Liver (tissue), 3 donors: ENCODE data around the gene TMED10.

Experiments
- CTCF ChIP-seq: fragments of 150-350 bp; IDR thresholded peaks from 2 replicates; pipeline ENCODE4 v1.5.1; 2017; ENCODE audit warnings: improper control_type of control experiment, low read depth, low read length; ENCODE audit not compliant: missing input control
- FOXA1 ChIP-seq: IDR thresholded peaks from 2 replicates; pipeline ENCODE4 v1.6.1; 2016; ENCODE audit warnings: antibody characterized with exemption
- MAX ChIP-seq: IDR thresholded peaks from 2 replicates; pipeline ENCODE4 v1.6.1; 2016; ENCODE audit warnings: antibody characterized with exemption
- RXRA ChIP-seq, 2 donors: IDR thresholded peaks; 2 replicates each; pipeline ENCODE4 v1.6.1; 2017 to 2018; ENCODE audit warnings: antibody characterized with exemption in 2 of 2, mild to moderate bottlenecking in 1 of 2
- SP1 ChIP-seq: IDR thresholded peaks from 2 replicates; pipeline ENCODE4 v1.6.1; 2018; ENCODE audit warnings: antibody characterized with exemption, mild to moderate bottlenecking
- TAF1 ChIP-seq: conservative IDR thresholded peaks from 2 replicates; pipeline ENCODE4 v1.6.1; 2016; ENCODE audit warnings: antibody characterized with exemption, mild to moderate bottlenecking
- donor health status: healthy.
- donor health status: healthy.

- no peak for TF ChIP-seq CTCF
- TF ChIP-seq FOXA1: no peak
- TF ChIP-seq SP1: no peak
- no peak for TF ChIP-seq MAX
- no peak for TF ChIP-seq RXRA (IDR thresholded peaks at IDR 0.05)
- TF ChIP-seq TAF1: no peak
Measured at GRCh38 chr14:75165586-75166391, 10.6 kb downstream of the TMED10 start.
